Measurements from ENCODE around the gene SRSF9. TPM values are rescaled to one million over a fixed set of nuclear protein-coding genes. Genes with fewer than 3 reads are reported as not detected.

SRSF9 gene
- polyA plus RNA-seq, 1 donor from 2014 or later, result 289 TPM

Small RNAs within 50 kb of the gene (small RNA-seq; reads per million reads assigned to genes)
- 0 to 1.2 (median 0) reads per million in 3 experiments for gene RF00019

Other genes with a start within 250 kb of the SRSF9 start
- 5.9 and 6.3 TPM in 2 replicates for gene PXN, start 204.0 kb downstream of the SRSF9 start, polyA plus RNA-seq
- gene RNU4-2, start 177.8 kb downstream of the SRSF9 start, polyA plus RNA-seq, result under 0.01 TPM in 1 of 2 replicates, not detected in the other
- gene RNU4-1, start 176.5 kb downstream of the SRSF9 start, polyA plus RNA-seq, result under 0.01 TPM in 1 of 2 replicates, not detected in the other
- 9.7 and 13.8 TPM in 2 replicates for gene SIRT4, start 167.4 kb downstream of the SRSF9 start, polyA plus RNA-seq
- gene PLA2G1B, start 142.0 kb downstream of the SRSF9 start, polyA plus RNA-seq, result not detected in 2 replicates
- 7.5 and 9.2 TPM in 2 replicates for gene MSI1, start 100.6 kb downstream of the SRSF9 start, polyA plus RNA-seq
- gene COX6A1, start 31.6 kb downstream of the SRSF9 start, polyA plus RNA-seq, result 1,801 and 2,017 TPM in 2 replicates
- 40.7 and 45.1 TPM in 2 replicates for gene TRIAP1, start 23.4 kb downstream of the SRSF9 start, polyA plus RNA-seq
- gene GATC, start 23.3 kb downstream of the SRSF9 start, polyA plus RNA-seq, result 43.6 and 45.3 TPM in 2 replicates
- gene DYNLL1, start 26.4 kb upstream of the SRSF9 start, polyA plus RNA-seq, result 404 and 466 TPM in 2 replicates
- gene COQ5, start 59.4 kb upstream of the SRSF9 start, polyA plus RNA-seq, result 91.6 and 98.6 TPM in 2 replicates
- gene RNF10, start 64.6 kb upstream of the SRSF9 start, polyA plus RNA-seq, result 139 and 145 TPM in 2 replicates
- 137 and 153 TPM in 2 replicates for gene POP5, start 111.7 kb upstream of the SRSF9 start, polyA plus RNA-seq
- 0.44 and 0.71 TPM in 2 replicates for gene CABP1, start 170.9 kb upstream of the SRSF9 start, polyA plus RNA-seq
- gene MLEC, start 217.4 kb upstream of the SRSF9 start, polyA plus RNA-seq, result 27.4 and 33.2 TPM in 2 replicates
- 17.3 and 20.3 TPM in 2 replicates for gene UNC119B, start 240.7 kb upstream of the SRSF9 start, polyA plus RNA-seq